ENCODE results near the gene LIN7B.

DNA sequence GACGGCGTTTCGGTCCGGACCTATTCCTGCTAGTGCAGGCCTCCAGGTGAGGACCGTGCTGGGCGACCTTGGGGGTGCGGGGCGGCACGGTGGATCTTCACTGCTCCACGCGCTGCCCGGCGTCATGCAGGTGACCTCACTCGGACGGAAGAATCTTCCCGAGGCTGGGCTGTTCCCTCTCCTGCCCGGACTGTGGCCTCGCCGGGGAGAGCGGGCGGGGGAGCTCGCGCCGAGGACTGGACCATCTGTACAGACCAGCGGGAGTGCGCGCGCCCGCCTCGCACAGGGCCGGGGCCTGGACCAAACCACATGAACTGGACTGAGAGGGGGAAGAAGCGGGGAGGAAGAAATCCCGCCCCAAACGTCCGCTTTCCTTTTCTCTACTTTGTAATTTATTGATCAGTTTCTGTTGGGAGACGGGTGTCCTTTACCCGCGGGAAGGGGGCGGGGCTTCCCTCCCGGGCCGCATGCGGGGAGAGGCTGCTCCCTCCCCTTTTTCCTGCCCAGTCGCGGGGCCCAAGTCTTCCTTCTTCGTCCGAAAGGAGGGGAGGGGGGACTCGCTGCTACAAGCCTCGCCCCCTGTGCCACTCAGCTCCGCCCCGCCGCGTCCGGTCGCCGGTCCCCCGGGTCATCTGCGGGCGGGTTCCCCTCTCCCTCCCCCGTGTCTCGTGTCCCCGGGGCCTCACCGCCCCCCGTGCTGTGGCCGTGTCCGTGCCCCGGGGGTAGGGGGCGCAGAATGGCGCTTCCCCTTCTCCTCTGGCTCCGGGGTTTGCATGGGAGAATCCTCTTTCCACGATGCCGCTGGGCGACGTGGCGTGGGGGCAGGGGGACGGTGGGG is 36.2 kb downstream of the LIN7B start:
- TF ChIP-seq CTCF (IDR thresholded peaks at IDR 0.05 in 4 of 5, conservative IDR thresholded peaks at IDR 0.05 in 1 of 5): no peak
- TF ChIP-seq POLR2A (IDR thresholded peaks at IDR 0.05): peak in 1 of 2 donors; percentile 48
